Astrocyte of the hippocampus (primary cell): ENCODE results near the gene LZTS2.

Experiments used
- DNase-seq: peaks from one replicate; pipeline ENCODE4 v3.0.0; 2011; ENCODE audit warnings: low read depth, low spot score

LZTS2 gene

GRCh38 chr10:100998183-100998990 is 1.2 kb upstream of the LZTS2 start:
- DNase-seq: peak; percentile 91

GRCh38 chr10:100998991-100999741 is 442 bp upstream of the LZTS2 start:
- DNase-seq: peak; percentile 91

- DNase-seq: peak; percentile 63
Measured at GRCh38 chr10:101000127-101000914, 713 bp downstream of the LZTS2 start.

DNA sequence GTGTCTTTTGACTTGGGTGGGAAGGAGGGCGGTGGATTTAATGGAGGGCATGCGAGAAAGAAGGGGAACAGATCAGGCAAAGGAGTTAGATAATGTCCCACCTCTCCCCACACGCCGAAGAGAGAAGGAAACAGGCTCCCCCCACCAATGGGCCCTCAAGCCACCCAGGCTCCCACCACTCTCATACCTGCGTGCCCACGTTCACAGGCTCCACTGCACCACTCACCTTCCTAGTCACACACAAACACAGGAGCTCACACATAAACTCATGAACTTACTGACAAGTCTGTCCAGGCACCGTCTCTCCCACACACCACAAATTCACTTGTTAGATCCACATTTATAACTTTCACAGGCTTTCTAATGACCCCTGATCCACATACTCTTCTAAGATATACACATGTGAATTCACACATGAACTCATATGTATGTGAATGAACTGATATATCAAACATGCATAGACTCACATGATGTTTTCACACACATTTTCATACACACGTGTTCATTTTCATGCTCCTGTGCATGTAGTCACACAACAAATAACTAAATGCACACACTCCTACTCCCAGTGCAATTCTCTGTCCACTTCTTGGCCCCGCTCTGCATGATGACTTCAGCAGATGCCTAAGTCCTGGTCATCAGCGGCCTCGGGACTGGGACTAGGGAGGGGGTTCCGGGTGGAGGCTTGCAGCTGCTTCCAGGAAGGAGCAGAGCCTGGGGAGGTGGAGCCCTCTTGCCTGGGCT is 1.5 kb downstream of the LZTS2 start:
- DNase-seq: peak; percentile 89

DNA sequence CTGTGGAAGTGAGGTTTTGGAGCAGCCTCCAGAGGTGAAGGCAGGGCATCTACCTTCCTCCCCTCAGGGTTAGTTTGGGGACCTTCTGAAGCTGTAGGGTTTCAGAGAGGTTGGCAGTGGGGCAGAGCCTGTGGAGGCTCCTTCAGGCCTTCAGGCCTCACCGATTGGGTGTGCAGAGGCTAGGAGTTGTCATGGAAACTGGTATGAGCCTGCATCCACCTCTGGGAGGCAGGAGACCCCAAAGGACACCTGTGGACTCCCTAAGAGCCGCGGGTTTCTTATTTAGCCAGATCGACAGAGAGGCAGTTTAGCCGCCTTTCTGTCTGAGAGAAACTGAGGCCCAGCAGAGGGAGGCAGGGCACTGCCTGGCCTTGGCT is 2.0 kb downstream of the LZTS2 start:
- no peak for DNase-seq

DNA sequence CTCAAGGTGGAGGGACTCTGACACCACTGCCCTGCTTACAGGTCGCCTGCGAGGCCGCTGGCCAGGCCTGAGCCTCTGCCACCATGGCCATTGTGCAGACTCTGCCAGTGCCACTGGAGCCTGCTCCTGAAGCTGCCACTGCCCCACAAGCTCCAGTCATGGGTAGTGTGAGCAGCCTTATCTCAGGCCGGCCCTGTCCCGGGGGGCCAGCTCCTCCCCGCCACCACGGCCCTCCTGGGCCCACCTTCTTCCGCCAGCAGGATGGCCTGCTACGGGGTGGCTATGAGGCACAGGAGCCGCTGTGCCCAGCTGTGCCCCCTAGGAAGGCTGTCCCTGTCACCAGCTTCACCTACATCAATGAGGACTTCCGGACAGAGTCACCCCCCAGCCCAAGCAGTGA is 2.8 kb downstream of the LZTS2 start:
- DNase-seq: no peak

- no peak for DNase-seq
Measured at GRCh38 chr10:101003639-101004206, 4.1 kb downstream of the LZTS2 start.

DNA sequence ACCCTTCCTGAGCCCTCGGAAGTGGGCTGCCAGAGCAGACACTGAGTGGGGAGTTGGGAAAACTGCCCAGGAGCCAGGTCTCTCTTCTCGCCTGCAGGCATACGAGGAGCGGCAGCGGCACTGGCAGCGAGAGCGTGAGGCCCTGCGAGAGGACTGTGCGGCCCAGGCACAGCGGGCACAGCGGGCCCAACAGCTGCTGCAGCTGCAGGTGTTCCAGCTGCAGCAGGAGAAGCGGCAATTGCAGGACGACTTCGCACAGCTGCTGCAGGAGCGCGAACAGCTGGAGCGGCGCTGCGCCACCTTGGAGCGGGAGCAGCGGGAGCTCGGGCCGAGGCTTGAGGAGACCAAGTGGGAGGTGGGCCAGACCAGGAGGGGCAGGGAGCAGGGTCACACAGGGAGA is 5.8 kb downstream of the LZTS2 start:
- DNase-seq: no peak

- DNase-seq: no peak
Measured at GRCh38 chr10:101005869-101006567, 6.4 kb downstream of the LZTS2 start.

DNA sequence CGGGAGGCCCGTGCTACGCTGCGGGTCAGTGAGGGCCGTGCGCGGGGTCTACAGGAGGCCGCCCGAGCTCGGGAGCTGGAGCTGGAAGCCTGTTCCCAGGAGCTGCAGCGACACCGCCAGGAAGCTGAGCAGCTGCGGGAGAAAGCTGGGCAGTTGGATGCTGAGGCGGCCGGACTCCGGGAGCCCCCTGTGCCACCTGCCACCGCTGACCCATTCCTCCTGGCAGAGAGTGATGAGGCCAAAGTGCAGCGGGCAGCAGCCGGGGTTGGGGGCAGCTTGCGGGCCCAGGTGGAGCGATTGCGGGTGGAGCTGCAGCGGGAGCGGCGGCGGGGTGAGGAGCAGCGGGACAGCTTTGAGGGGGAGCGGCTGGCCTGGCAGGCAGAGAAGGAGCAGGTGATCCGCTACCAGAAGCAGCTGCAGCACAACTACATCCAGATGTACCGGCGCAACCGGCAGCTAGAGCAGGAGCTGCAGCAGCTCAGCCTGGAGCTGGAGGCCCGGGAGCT is 7.0 kb downstream of the LZTS2 start:
- no peak for DNase-seq

DNA sequence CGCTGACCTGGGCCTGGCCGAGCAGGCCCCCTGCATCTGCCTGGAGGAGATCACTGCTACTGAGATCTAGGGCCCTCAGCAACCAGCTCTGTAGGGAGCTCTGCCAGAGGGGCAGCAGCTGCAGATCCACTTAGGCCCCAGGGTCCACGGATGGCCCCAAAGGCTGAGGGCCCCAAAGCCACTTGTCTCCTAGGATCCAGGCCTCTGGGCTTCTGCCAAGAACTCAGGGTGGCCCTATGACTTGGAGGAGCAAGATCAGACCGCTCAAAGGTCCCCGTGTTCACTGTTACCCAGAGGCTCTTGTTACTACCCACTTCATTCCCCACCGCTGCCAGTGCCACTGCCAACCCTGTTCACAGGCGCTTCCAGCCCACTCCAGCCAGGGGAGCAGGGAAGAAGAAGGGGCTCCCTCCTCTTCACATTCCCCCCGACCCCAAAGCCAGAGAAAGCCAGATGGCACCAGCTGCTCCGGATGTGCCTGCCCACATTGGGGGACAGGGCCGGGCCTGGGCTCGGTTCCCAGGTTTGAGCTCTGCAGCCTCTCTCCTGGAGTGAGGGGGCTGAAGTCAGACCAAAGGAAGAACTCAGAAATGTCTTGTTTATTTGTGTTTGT is 7.6 kb downstream of the LZTS2 start:
- no peak for DNase-seq

DNA sequence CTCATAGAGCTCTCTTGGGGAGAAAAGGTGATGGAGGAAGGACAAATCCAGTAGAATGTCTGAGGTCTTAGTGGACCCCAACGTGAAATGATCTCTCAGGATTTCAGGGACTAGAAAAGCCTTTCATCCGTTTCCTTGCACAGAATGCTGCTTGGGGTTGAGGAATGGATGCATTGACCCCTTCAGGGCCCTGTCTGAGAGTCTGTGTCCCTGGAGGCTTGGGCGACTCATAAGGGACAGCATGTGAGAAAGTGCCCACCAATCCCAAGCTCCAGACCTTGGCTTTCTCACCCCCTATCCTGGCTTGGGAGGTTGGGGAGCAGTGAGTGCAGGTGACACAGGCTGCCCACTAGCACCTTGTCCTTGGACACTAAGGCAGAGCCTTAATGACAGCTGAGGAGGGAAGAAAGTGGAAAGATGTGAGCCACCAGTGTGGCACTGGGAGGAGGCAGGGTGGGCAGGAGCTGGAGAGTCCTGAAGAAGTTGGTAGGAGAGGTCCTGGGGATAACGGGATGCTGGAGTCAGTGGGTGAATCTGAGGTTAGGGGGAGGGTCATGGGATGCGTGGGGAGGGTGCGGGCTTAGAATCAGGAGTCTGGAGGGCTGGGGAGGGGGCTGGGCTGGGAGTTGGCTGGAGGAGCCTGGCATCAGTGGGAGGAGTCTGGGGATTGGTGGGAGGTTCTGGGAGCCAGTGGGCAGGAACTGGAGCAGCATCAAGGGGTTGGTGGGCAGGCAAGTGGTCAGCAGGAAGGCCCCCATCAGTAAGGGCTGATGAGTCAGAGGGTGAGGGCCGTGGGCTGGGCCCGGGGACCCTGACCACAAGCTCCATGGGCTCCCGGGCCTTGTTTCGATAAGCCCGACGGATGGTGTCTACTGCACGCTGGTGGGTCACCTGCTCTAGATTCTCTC is 8.6 kb downstream of the LZTS2 start:
- DNase-seq: no peak

- DNase-seq: no peak
Measured at GRCh38 chr10:101008823-101009423, 9.3 kb downstream of the LZTS2 start.

- DNase-seq: no peak
Measured at GRCh38 chr10:101010329-101010728, 10.7 kb downstream of the LZTS2 start.

GRCh38 chr10:101011517-101012423 is 12.2 kb downstream of the LZTS2 start:
- peak; percentile 37 for DNase-seq

DNA sequence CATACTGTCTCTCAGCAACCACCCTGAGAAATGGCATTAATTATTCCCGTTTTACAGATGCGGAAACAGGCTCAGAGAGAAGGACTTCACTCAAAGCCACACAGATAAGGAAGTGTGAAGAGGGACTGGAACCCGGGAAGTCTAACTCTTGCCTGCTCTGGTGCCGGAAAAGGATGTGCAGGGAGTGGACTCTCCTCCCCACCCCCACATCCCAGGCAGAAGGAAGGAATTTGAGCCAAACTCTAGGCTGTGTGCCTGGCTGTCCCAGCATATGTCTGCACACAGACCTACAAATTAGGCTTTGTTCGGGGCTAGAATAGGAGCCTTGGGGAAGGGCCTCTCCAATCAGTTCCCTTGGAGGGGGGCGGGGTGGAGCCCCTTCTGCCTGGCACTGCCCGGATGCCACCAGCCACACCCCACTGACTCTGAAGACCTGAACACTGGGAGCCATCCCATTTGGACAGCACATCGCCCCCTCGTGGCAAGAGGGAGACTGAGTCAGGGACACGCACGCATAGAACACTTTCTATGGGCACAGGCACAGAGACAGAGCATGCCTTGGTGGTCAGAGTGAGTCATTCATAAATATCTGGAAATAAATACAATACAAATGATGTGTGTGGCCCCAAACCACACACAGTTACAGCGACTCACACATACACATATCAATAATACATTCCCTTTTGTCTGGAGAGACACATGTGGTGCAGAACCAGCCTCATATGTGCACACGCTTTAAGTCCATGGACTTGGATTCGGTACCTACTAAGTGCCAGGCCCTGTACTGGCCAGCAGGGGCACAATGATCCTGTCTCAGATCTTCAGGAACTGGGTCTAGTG is 13.1 kb downstream of the LZTS2 start:
- DNase-seq: peak; percentile 96
